CD8-positive, alpha-beta memory T cell (primary cell): Measurements from ENCODE around the gene BLNK. TPM values are rescaled to one million over a fixed set of nuclear protein-coding genes. Genes with fewer than 3 reads are reported as not detected.

Experiments used
- CTCF ChIA-PET: fragments of 350-600 bp; sonication (Branson Sonifier 250); formaldehyde crosslinking; loops from one replicate; lab custom pipeline; 2021; ENCODE audit warnings: antibody characterized with exemption; lab: Charles Lee
- POLR2A ChIA-PET: fragments of 350-600 bp; sonication (Branson Sonifier 250); formaldehyde crosslinking; loops from one replicate; lab custom pipeline; 2021; ENCODE audit warnings: antibody characterized with exemption; lab: Charles Lee
- DNase-seq, 5 donors: peaks; one replicate each; pipeline versions ENCODE4 v3.0.0 to v3.0.0-alpha.2; 2020 to 2022; ENCODE audit warnings: mixed read lengths in 1 of 5
- H3K27ac ChIP-seq: one replicate; pipeline ENCODE4 v1.7.0; 2013; ENCODE audit warnings: low read depth, mild to moderate bottlenecking, low read length, moderate library complexity
- H3K27me3 ChIP-seq: 2 replicates; pipeline ENCODE4 v1.7.0; 2013; ENCODE audit warnings: low read length, mild to moderate bottlenecking; ENCODE audit not compliant: insufficient read depth, poor library complexity, severe bottlenecking
- H3K36me3 ChIP-seq: 2 replicates; pipeline ENCODE4 v1.7.0; 2013; ENCODE audit warnings: mild to moderate bottlenecking, low read length, moderate library complexity; ENCODE audit not compliant: insufficient read depth
- H3K4me1 ChIP-seq: 2 replicates; pipeline ENCODE4 v1.7.0; 2013; ENCODE audit warnings: mild to moderate bottlenecking, low read length, moderate library complexity; ENCODE audit not compliant: insufficient read depth
- H3K4me3 ChIP-seq: 2 replicates; pipeline ENCODE4 v1.7.0; 2013; ENCODE audit warnings: mild to moderate bottlenecking, low read length
- H3K9me3 ChIP-seq: 2 replicates; pipeline ENCODE4 v1.7.0; 2013; ENCODE audit warnings: mild to moderate bottlenecking, low read length
- H3K27ac Mint-ChIP-seq, 8 donors: one replicate each; pipeline ENCODE4 v1.8.0; 2020 to 2021; ENCODE audit warnings: mixed read lengths in 8 of 8, mild to moderate bottlenecking in 6 of 8, inconsistent platforms in 3 of 8, moderate library complexity in 3 of 8
- H3K27me3 Mint-ChIP-seq, 2 donors: one replicate each; pipeline ENCODE4 v1.8.0; 2020 to 2021; ENCODE audit warnings: mixed read lengths in 2 of 2, mild to moderate bottlenecking in 1 of 2, moderate library complexity in 1 of 2
- H3K36me3 Mint-ChIP-seq, 3 donors: one replicate each; pipeline ENCODE4 v1.8.0; 2020 to 2021; ENCODE audit warnings: mixed read lengths in 3 of 3, inconsistent platforms in 1 of 3, mild to moderate bottlenecking in 1 of 3
- H3K4me1 Mint-ChIP-seq, 3 donors: one replicate each; pipeline ENCODE4 v1.8.0; 2020 to 2021; ENCODE audit warnings: mixed read lengths in 3 of 3, inconsistent platforms in 1 of 3, mild to moderate bottlenecking in 1 of 3
- H3K4me3 Mint-ChIP-seq, 7 donors: one replicate each; pipeline ENCODE4 v1.8.0; 2020 to 2021; ENCODE audit warnings: mixed read lengths in 7 of 7, mild to moderate bottlenecking in 6 of 7, moderate library complexity in 4 of 7, inconsistent platforms in 2 of 7
- H3K9me3 Mint-ChIP-seq, 5 donors: one replicate each; pipeline ENCODE4 v1.8.0; 2020 to 2022; ENCODE audit warnings: mixed read lengths in 5 of 5, mild to moderate bottlenecking in 3 of 5, moderate library complexity in 2 of 5, inconsistent platforms in 1 of 5
- polyA plus RNA-seq: library from polyadenylated mRNA; unstranded; fragments of 300-500 nt; fragmentation: Illumina TruSeq; gene quantifications from one replicate; pipeline ENCODE4 v1.2.3, GENCODE V29; 2021
- total RNA-seq, 2 experiments: library from RNA; stranded (reverse); gene quantifications; one replicate each; pipeline ENCODE4 v1.2.3, GENCODE V29; 2021

The BLNK gene
- total and polyA plus RNA-seq, 3 experiments from 2014 or later = not detected

- Histone ChIP-seq H3K4me1 (peaks cover 34% of the 10 kb centered on the region), H3K9me3 (no peaks in the 10 kb centered on the region), H3K27ac (no peak overlapping the region), H3K4me3 (no peak overlapping the region), H3K36me3 (no peaks in the 10 kb centered on the region), H3K27me3 (no peaks in the 10 kb centered on the region)
- Mint-ChIP-seq H3K9me3 (no peaks in the 10 kb centered on the region), H3K27ac (no peak overlapping the region), H3K36me3 (no peaks in the 10 kb centered on the region), H3K4me1 (peaks cover 5 to 9% (median 6%) of the 10 kb centered on the region in 3 donors), H3K27me3 (peaks cover 5 to 65% of the 10 kb centered on the region in 2 donors), H3K4me3 (no peak overlapping the region)
- POLR2A ChIA-PET = no interaction called here
- CTCF ChIA-PET = no interaction called here
- DNase-seq = no peak
Observed at GRCh38 chr10:96295475-96295874, 24.1 kb upstream of the BLNK start.

- no peaks in the 10 kb centered on the region for H3K36me3 Mint-ChIP-seq
- H3K9me3 Mint-ChIP-seq = no peaks in the 10 kb centered on the region
- H3K9me3 ChIP-seq = no peaks in the 10 kb centered on the region
- peaks cover 17% of the 10 kb centered on the region for H3K4me1 ChIP-seq
- ChIA-PET POLR2A (no interaction called here), CTCF (interaction anchor here (1.2 to 2.2 kb wide), 2 partner anchors 13 to 277 kb away, joined by 3 to 10 read pairs; no protein-coding TSS in a partner anchor)
- peaks cover 0 to 2% (median 1%) of the 10 kb centered on the region in 3 donors for H3K4me1 Mint-ChIP-seq
- H3K27me3 ChIP-seq = no peaks in the 10 kb centered on the region
- H3K27ac ChIP-seq = no peak overlapping the region
- H3K27me3 Mint-ChIP-seq = peaks cover 2 to 46% of the 10 kb centered on the region in 2 donors
- DNase-seq = peak in 1 of 5 donors; percentile 24
- H3K4me3 ChIP-seq = no peak overlapping the region
- no peak overlapping the region for H3K4me3 Mint-ChIP-seq
- no peak overlapping the region for H3K27ac Mint-ChIP-seq
- H3K36me3 ChIP-seq = no peaks in the 10 kb centered on the region
Observed at GRCh38 chr10:96292971-96293920, 21.9 kb upstream of the BLNK start.

GRCh38 chr10:96290368-96291133 is 19.2 kb upstream of the BLNK start:
- ChIA-PET CTCF (no interaction called here), POLR2A (no interaction called here)
- Histone ChIP-seq H3K4me3 (no peak overlapping the region), H3K36me3 (no peaks in the 10 kb centered on the region), H3K27me3 (no peaks in the 10 kb centered on the region), H3K27ac (no peak overlapping the region), H3K9me3 (no peaks in the 10 kb centered on the region), H3K4me1 (peaks cover 14% of the 10 kb centered on the region)
- H3K27me3 Mint-ChIP-seq = peaks cover 3 to 32% of the 10 kb centered on the region in 2 donors
- H3K9me3 Mint-ChIP-seq = no peaks in the 10 kb centered on the region
- H3K4me3 Mint-ChIP-seq = no peak overlapping the region
- DNase-seq = no peak
- H3K36me3 Mint-ChIP-seq = no peaks in the 10 kb centered on the region
- H3K4me1 Mint-ChIP-seq = peaks cover 3 to 10% (median 10%) of the 10 kb centered on the region in 3 donors
- no peak overlapping the region for H3K27ac Mint-ChIP-seq

GRCh38 chr10:96289218-96289910 is 18.0 kb upstream of the BLNK start:
- H3K36me3 Mint-ChIP-seq = no peaks in the 10 kb centered on the region
- ChIA-PET CTCF (no interaction called here), POLR2A (no interaction called here)
- Histone ChIP-seq H3K27ac (no peak overlapping the region), H3K27me3 (no peaks in the 10 kb centered on the region), H3K9me3 (no peaks in the 10 kb centered on the region), H3K4me3 (no peak overlapping the region), H3K4me1 (peaks cover 14% of the 10 kb centered on the region), H3K36me3 (no peaks in the 10 kb centered on the region)
- H3K9me3 Mint-ChIP-seq = no peaks in the 10 kb centered on the region
- H3K27me3 Mint-ChIP-seq = peaks cover 3 to 33% of the 10 kb centered on the region in 2 donors
- no peak overlapping the region for H3K4me3 Mint-ChIP-seq
- H3K4me1 Mint-ChIP-seq = peaks cover 3 to 10% (median 10%) of the 10 kb centered on the region in 3 donors
- DNase-seq = no peak
- H3K27ac Mint-ChIP-seq = no peak overlapping the region

- Histone ChIP-seq H3K27ac (no peak overlapping the region), H3K36me3 (no peaks in the 10 kb centered on the region), H3K9me3 (no peaks in the 10 kb centered on the region), H3K4me1 (peaks cover 14% of the 10 kb centered on the region), H3K4me3 (peak overlapping the region; percentile 38), H3K27me3 (no peaks in the 10 kb centered on the region)
- Mint-ChIP-seq H3K4me1 (peaks cover 3 to 10% (median 10%) of the 10 kb centered on the region in 3 donors), H3K36me3 (no peaks in the 10 kb centered on the region), H3K9me3 (no peaks in the 10 kb centered on the region), H3K27me3 (peaks cover 7 to 27% of the 10 kb centered on the region in 2 donors), H3K4me3 (no peak overlapping the region), H3K27ac (no peak overlapping the region)
- ChIA-PET CTCF (no interaction called here), POLR2A (no interaction called here)
- DNase-seq = no peak
Observed at GRCh38 chr10:96288151-96288621, 16.8 kb upstream of the BLNK start.

GRCh38 chr10:96287392-96288105 is 16.2 kb upstream of the BLNK start:
- H3K4me3 Mint-ChIP-seq = no peak overlapping the region
- CTCF ChIA-PET = interaction anchor here (0.8 kb wide), 1 partner anchor 12 kb away, joined by 3 read pairs; no protein-coding TSS in a partner anchor
- peaks cover 14% of the 10 kb centered on the region for H3K4me1 ChIP-seq

GRCh38 chr10:96285331-96285752 is 14.0 kb upstream of the BLNK start:
- H3K27ac Mint-ChIP-seq = no peak overlapping the region
- Histone ChIP-seq H3K9me3 (no peaks in the 10 kb centered on the region), H3K27ac (no peak overlapping the region), H3K4me1 (peaks cover 14% of the 10 kb centered on the region), H3K36me3 (no peaks in the 10 kb centered on the region), H3K4me3 (no peak overlapping the region), H3K27me3 (no peaks in the 10 kb centered on the region)
- POLR2A ChIA-PET = no interaction called here
- CTCF ChIA-PET = no interaction called here
- DNase-seq = no peak
- peaks cover 7 to 20% of the 10 kb centered on the region in 2 donors for H3K27me3 Mint-ChIP-seq
- H3K9me3 Mint-ChIP-seq = no peaks in the 10 kb centered on the region
- H3K36me3 Mint-ChIP-seq = no peaks in the 10 kb centered on the region
- peaks cover 3 to 10% (median 10%) of the 10 kb centered on the region in 3 donors for H3K4me1 Mint-ChIP-seq
- H3K4me3 Mint-ChIP-seq = no peak overlapping the region

More at GRCh38 chr10:96287392-96288105, 16.2 kb upstream of the BLNK start:
- Histone ChIP-seq H3K36me3 (no peaks in the 10 kb centered on the region), H3K27me3 (no peaks in the 10 kb centered on the region), H3K9me3 (no peaks in the 10 kb centered on the region), H3K27ac (no peak overlapping the region), H3K4me3 (no peak overlapping the region)
- Mint-ChIP-seq H3K27ac (no peak overlapping the region), H3K4me1 (peaks cover 3 to 10% (median 10%) of the 10 kb centered on the region in 3 donors), H3K9me3 (no peaks in the 10 kb centered on the region), H3K36me3 (no peaks in the 10 kb centered on the region), H3K27me3 (peaks cover 7 to 30% of the 10 kb centered on the region in 2 donors)
- no peak for DNase-seq
- POLR2A ChIA-PET = no interaction called here
